HUES64 (cell line): ENCODE measurements around the gene FAM186B.
"Not testable (repeated sequence)": the region's sequence is repeated elsewhere in the genome, so short reads cannot be mapped to it uniquely, and the experiment has no call there.

Source experiments
- H3K27ac ChIP-seq: 2 replicates; pipeline ENCODE4 v1.7.0; 2013; ENCODE audit warnings: low read depth, low read length, inconsistent platforms
- H3K27me3 ChIP-seq: 2 replicates; pipeline ENCODE4 v1.6.1; 2013; ENCODE audit warnings: mild to moderate bottlenecking, low read length; ENCODE audit not compliant: insufficient read depth
- H3K36me3 ChIP-seq: 2 replicates; pipeline ENCODE4 v1.6.1; 2013; ENCODE audit warnings: mild to moderate bottlenecking, low read length; ENCODE audit not compliant: insufficient read depth
- H3K4me1 ChIP-seq: 2 replicates; pipeline ENCODE4 v1.6.1; 2013; ENCODE audit warnings: mild to moderate bottlenecking, low read length, moderate library complexity; ENCODE audit not compliant: insufficient read depth
- H3K4me3 ChIP-seq: 2 replicates; pipeline ENCODE4 v1.5.1; 2013; ENCODE audit warnings: mild to moderate bottlenecking, low read length, moderate library complexity
- H3K9ac ChIP-seq: 2 replicates; pipeline ENCODE4 v1.6.1; 2013; ENCODE audit warnings: mild to moderate bottlenecking, low read depth, low read length
- H3K9me3 ChIP-seq: 2 replicates; pipeline ENCODE4 v1.6.1; 2013; ENCODE audit warnings: low read depth, low read length; ENCODE audit not compliant: insufficient read depth
- WGBS: fragments of 150-250, 120-280 bp; methylation state at CpG from one replicate; pipeline ENCODE4 v1.1.7; 2013; ENCODE audit warnings: missing lambda C conversion rate; 5-methylcytosine and 5-hydroxymethylcytosine counted together

FAM186B gene

GRCh38 chr12:49622501-49623141, 17.2 kb upstream of the FAM186B start:
- peaks cover 15% of the 10 kb centered on the region for H3K4me1 ChIP-seq
- peaks cover 10% of the 10 kb centered on the region for H3K27me3 ChIP-seq
- H3K9ac ChIP-seq = peak overlapping the region; percentile 53
- H3K9me3 ChIP-seq = no peaks in the 10 kb centered on the region
- H3K36me3 ChIP-seq = no peaks in the 10 kb centered on the region
- peak overlapping the region; percentile 84 for H3K4me3 ChIP-seq
- peak overlapping the region; percentile 70 for H3K27ac ChIP-seq
- 2% methylated on average over 22 of the region's 22 CpGs for WGBS

GRCh38 chr12:49621651-49622500, 16.4 kb upstream of the FAM186B start:
- Histone ChIP-seq H3K27me3 (peaks cover 10% of the 10 kb centered on the region), H3K27ac (peak overlapping the region; percentile 70; the same call in 1 of the 2 replicates), H3K36me3 (no peaks in the 10 kb centered on the region), H3K4me1 (peaks cover 15% of the 10 kb centered on the region), H3K4me3 (peak overlapping the region; percentile 84), H3K9ac (peak overlapping the region; percentile 53), H3K9me3 (no peaks in the 10 kb centered on the region)
- 28% methylated on average over 30 of the region's 33 CpGs for WGBS

GRCh38 chr12:49619286-49619685, 13.8 kb upstream of the FAM186B start:
- H3K4me3 ChIP-seq = no peak overlapping the region
- no peak overlapping the region for H3K27ac ChIP-seq
- no peak overlapping the region for H3K9ac ChIP-seq
- no peaks in the 10 kb centered on the region for H3K9me3 ChIP-seq
- no peaks in the 10 kb centered on the region for H3K36me3 ChIP-seq
- H3K27me3 ChIP-seq = peaks cover 10% of the 10 kb centered on the region
- H3K4me1 ChIP-seq = peaks cover 15% of the 10 kb centered on the region
- 100% methylated on average over 2 of the region's 3 CpGs for WGBS

GRCh38 chr12:49618576-49618975, 13.1 kb upstream of the FAM186B start:
- no peak overlapping the region for H3K27ac ChIP-seq
- 92% methylated on average over 1 of the region's 1 CpG for WGBS
- no peak overlapping the region for H3K9ac ChIP-seq
- H3K4me3 ChIP-seq = no peak overlapping the region
- peaks cover 9% of the 10 kb centered on the region; the same call in 1 of the 2 replicates for H3K4me1 ChIP-seq
- no peaks in the 10 kb centered on the region for H3K36me3 ChIP-seq
- no peaks in the 10 kb centered on the region for H3K9me3 ChIP-seq
- H3K27me3 ChIP-seq = peaks cover 10% of the 10 kb centered on the region

GRCh38 chr12:49616533-49617219, 11.2 kb upstream of the FAM186B start:
- Histone ChIP-seq H3K9me3 (no peaks in the 10 kb centered on the region), H3K4me3 (no peak overlapping the region), H3K27ac (no peak overlapping the region), H3K4me1 (peaks cover 6% of the 10 kb centered on the region; the same call in 1 of the 2 replicates), H3K9ac (no peak overlapping the region), H3K36me3 (no peaks in the 10 kb centered on the region), H3K27me3 (peaks cover 8% of the 10 kb centered on the region)
- WGBS = 66% methylated on average over 5 of the region's 5 CpGs

GRCh38 chr12:49615725-49616124, 10.3 kb upstream of the FAM186B start:
- H3K9ac ChIP-seq = no peak overlapping the region
- no peak overlapping the region for H3K4me3 ChIP-seq
- H3K27me3 ChIP-seq = no peaks in the 10 kb centered on the region
- H3K9me3 ChIP-seq = no peaks in the 10 kb centered on the region
- H3K27ac ChIP-seq = no peak overlapping the region
- H3K4me1 ChIP-seq = peaks cover 2% of the 10 kb centered on the region; the same call in 1 of the 2 replicates
- no peaks in the 10 kb centered on the region for H3K36me3 ChIP-seq
- WGBS = 98% methylated on average over 6 of the region's 7 CpGs

GRCh38 chr12:49612210-49612609, 6.8 kb upstream of the FAM186B start:
- Histone ChIP-seq H3K27ac (no peak overlapping the region), H3K4me1 (no peaks in the 10 kb centered on the region), H3K27me3 (no peaks in the 10 kb centered on the region), H3K36me3 (no peaks in the 10 kb centered on the region), H3K9me3 (no peaks in the 10 kb centered on the region), H3K9ac (no peak overlapping the region), H3K4me3 (no peak overlapping the region)

GRCh38 chr12:49610785-49611184, 5.3 kb upstream of the FAM186B start:
- H3K4me1 ChIP-seq, H3K27me3 ChIP-seq, H3K4me3 ChIP-seq, H3K36me3 ChIP-seq, H3K9ac ChIP-seq, H3K27ac ChIP-seq, H3K9me3 ChIP-seq: not testable (repeated sequence)
- WGBS = 93% methylated on average over 4 of the region's 4 CpGs

- H3K4me1 ChIP-seq = no peaks in the 10 kb centered on the region
- no peaks in the 10 kb centered on the region for H3K27me3 ChIP-seq
- WGBS = 59% methylated on average over 1 of the region's 1 CpG
Observed at GRCh38 chr12:49609875-49610154, 4.4 kb upstream of the FAM186B start.

GRCh38 chr12:49609059-49609874, 3.8 kb upstream of the FAM186B start:
- H3K4me3 ChIP-seq = no peak overlapping the region
- H3K27ac ChIP-seq = no peak overlapping the region
- H3K9me3 ChIP-seq = no peaks in the 10 kb centered on the region
- no peaks in the 10 kb centered on the region for H3K27me3 ChIP-seq
- H3K36me3 ChIP-seq = no peaks in the 10 kb centered on the region
- H3K9ac ChIP-seq = no peak overlapping the region
- 93% methylated on average over 2 of the region's 2 CpGs for WGBS
- no peaks in the 10 kb centered on the region for H3K4me1 ChIP-seq

More at GRCh38 chr12:49609875-49610154, 4.4 kb upstream of the FAM186B start:
- H3K27ac ChIP-seq = no peak overlapping the region
- no peaks in the 10 kb centered on the region for H3K9me3 ChIP-seq
- no peak overlapping the region for H3K9ac ChIP-seq
- H3K36me3 ChIP-seq = no peaks in the 10 kb centered on the region
- no peak overlapping the region for H3K4me3 ChIP-seq
